ENCODE data around the gene LILRB4.
"Not testable (repeated sequence)": the region's sequence is repeated elsewhere in the genome, so short reads cannot be mapped to it uniquely, and the experiment has no call there.

The LILRB4 gene

DNA sequence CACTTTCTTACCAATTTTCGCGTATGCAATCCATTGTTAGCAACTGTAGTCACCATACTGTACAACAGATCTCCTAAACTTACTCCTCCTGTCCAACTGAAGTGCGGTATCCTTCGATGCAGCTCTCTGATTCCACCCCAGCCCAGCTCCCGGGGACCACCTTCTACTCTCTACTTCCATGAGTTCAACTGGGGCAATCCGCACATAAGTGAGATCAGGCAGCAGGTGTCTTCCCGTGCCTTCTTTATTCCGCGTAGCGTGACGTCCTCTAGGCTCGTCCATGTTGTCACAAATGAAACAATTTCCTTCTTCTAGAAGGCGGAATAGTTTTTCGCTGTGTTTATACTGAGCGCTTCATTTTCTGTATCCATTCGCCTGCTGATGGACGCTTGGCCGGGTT is 24.1 kb upstream of the LILRB4 start:
- DNase-seq: no peak
- no peak for TF ChIP-seq GATA1 (IDR thresholded peaks at IDR 0.05; ENCODE audit: low read depth, low read length)
- TF ChIP-seq POLR2A (IDR thresholded peaks at IDR 0.05; ENCODE audit: low read length): no peak

GRCh38 chr19:54642953-54643352 is 19.8 kb upstream of the LILRB4 start:
- DNase-seq: not testable (repeated sequence)

DNA sequence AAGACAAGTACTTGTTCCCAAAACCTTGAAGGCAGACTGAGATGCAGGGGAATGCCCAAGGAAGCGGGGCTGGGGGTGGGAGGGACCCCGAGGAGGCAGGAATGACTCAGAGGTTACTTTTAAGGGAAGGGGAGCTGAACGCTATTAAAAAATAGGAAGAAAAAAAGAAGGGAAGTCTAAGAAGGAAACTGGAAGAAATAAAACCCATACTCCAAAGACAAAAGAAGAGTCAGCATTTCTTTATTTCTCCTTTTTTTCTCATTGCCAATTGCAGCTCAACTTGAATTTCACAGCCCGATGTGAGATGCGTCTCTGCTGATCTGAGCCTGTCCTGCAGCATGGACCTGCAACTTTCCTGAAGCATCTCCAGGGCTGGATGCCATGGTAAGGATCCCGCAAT is 19.2 kb upstream of the LILRB4 start:
- not testable (repeated sequence) for DNase-seq

DNA sequence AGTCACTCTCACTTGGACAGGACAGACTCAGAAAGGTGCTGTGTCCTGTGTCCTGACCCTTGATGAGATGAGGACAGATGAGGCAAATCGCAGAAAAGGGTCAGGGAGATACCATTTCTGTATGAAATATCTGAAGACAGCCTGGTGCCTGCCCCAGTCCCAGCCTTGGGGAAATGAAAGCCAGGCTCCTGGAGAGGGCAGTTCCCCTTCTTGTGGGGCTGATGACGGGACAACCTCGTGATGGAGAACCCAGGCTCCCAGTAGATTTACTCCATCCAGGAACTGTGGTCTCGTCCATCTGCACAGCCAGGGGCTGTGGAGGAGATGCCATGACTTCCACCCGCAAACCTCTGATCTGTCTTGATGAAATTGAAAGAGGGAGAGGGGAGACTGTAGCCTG is 18.7 kb upstream of the LILRB4 start:
- no peak for DNase-seq
- TF ChIP-seq GATA1 (IDR thresholded peaks at IDR 0.05; ENCODE audit: low read depth, low read length) (no peak), POLR2A (IDR thresholded peaks at IDR 0.05; ENCODE audit: low read length) (no peak)

DNA sequence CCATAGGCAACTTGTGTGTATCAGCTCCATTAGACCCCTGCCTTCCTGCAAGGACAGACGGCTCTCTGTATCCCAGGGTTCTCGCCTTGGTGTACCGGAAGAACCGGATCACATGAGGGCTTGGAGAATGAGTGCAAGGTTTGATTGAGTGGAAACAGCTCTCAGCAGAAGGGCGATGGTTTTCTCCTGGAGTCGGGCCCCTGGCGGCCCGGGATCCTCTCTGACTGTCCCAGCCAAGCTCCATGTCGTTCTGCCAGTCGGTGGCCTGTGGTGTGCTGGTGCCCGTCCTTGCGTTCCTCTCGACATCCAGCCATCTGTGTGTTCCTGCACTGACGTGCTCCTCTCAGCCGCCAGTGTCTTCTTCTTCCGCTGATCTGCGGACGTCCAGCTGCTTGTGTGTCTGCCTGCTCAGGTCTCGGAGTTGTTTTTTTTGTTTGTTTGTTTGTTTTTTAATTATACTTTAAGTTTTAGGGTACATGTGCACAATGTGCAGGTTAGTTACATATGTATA is 16.4 kb upstream of the LILRB4 start:
- no peak for DNase-seq
- TF ChIP-seq POLR2A (IDR thresholded peaks at IDR 0.05; ENCODE audit: low read length): no peak
- no peak for TF ChIP-seq GATA1 (IDR thresholded peaks at IDR 0.05; ENCODE audit: low read depth, low read length)

- TF ChIP-seq POLR2A (IDR thresholded peaks at IDR 0.05; ENCODE audit: low read length) (no peak), GATA1 (IDR thresholded peaks at IDR 0.05; ENCODE audit: low read depth, low read length) (no peak)
- no peak for DNase-seq
Measured at GRCh38 chr19:54648129-54648528, 14.7 kb upstream of the LILRB4 start.

GRCh38 chr19:54650108-54650655 is 12.6 kb upstream of the LILRB4 start:
- DNase-seq: no peak
- TF ChIP-seq GATA1 (IDR thresholded peaks at IDR 0.05; ENCODE audit: low read depth, low read length) (no peak), POLR2A (IDR thresholded peaks at IDR 0.05; ENCODE audit: low read length) (no peak)

DNA sequence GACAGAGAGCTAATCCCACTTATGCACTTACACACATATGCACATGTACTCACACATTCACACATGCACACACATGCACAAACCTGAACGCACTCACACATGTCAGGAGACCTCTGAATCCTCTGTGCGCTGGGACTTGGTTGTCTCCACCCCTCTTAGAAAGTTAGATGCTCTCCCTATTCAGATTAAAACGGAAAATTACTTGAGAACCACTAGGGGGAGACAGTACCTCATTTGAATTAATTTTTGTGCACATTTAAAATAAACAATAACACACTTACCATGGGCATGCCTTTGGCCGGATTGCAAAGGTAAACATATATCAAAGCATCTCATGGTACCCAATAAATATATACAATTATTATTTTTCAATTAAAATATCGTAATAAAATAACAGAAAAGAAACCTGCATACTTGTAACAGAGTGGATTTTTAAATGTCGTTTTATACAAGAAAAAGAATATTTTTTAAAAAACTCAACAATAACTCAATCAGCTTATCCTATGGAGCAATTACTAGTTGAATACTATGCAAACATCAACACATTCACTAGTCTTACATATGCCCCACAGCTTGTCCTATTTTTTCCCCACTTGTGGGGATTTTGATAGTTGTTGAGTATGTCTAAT is 9.5 kb upstream of the LILRB4 start:
- TF ChIP-seq POLR2A (IDR thresholded peaks at IDR 0.05; ENCODE audit: low read length) (no peak), GATA1 (IDR thresholded peaks at IDR 0.05; ENCODE audit: low read depth, low read length) (no peak)
- peak; percentile 8 to 52 for DNase-seq

GRCh38 chr19:54654447-54655321 is 8.1 kb upstream of the LILRB4 start:
- DNase-seq: no peak
- TF ChIP-seq GATA1 (IDR thresholded peaks at IDR 0.05; ENCODE audit: low read depth, low read length) (no peak), POLR2A (IDR thresholded peaks at IDR 0.05; ENCODE audit: low read length) (no peak)

- TF ChIP-seq GATA1 (IDR thresholded peaks at IDR 0.05; ENCODE audit: low read depth, low read length) (no peak), POLR2A (IDR thresholded peaks at IDR 0.05; ENCODE audit: low read length) (no peak)
Measured at GRCh38 chr19:54659300-54659699, 3.5 kb upstream of the LILRB4 start.

GRCh38 chr19:54660306-54660705 is 2.5 kb upstream of the LILRB4 start:
- no peak for TF ChIP-seq GATA1 (IDR thresholded peaks at IDR 0.05; ENCODE audit: low read depth, low read length)
- TF ChIP-seq POLR2A (IDR thresholded peaks at IDR 0.05; ENCODE audit: low read length): no peak
- no peak for DNase-seq

More at GRCh38 chr19:54659300-54659699, 3.5 kb upstream of the LILRB4 start:
- no peak for DNase-seq

DNA sequence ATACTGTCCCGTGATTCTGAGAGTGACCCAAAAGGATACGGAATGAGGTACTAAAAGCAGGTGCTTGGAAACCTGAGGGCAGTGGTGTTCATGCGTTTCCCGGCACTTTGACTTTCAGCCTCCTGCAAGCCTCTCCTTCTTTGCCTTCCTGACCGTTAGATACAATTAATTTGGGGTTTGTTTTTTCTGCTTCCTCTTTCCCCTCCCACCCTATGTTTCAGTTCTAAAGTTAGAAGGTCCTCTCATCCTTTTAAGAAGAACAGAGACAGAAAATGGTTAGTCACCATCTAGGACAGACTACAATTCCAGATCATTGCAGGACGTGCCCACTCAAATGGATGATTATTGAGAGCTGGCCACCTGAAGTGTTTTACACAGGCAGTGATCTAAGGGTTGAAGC is 1.8 kb upstream of the LILRB4 start:
- no peak for DNase-seq
- TF ChIP-seq GATA1 (IDR thresholded peaks at IDR 0.05; ENCODE audit: low read depth, low read length) (no peak), POLR2A (IDR thresholded peaks at IDR 0.05; ENCODE audit: low read length) (no peak)

DNA sequence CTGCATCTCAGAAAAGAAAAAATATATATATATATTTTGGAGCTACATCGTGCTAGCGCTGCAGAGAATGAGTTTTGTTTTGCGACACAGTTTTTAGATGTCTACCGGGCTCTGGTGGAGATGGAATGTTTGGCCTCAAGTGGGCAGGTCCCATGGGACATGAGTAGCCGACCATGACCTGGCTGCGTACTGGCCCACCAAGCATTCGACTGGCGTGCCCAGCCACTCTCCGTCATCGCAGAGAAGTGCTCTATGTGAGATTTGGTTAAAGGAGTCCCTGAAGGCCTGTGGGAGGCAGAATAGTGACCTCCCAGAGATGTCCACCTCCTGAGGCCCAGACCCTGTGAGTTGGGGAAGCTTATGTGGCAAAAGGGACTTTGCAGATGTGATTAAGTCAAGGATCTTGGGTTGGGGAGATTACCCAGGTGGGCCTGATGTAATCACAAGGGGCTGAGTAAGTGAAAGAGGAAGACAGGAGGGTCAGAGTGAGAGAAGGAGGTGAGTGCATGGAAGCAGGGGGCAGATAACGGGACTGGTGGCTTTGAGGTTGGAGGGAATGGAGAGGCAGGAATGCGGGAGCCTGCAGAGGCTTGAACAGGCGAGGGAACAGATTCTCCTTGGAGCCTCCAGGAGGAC is 821 bp upstream of the LILRB4 start:
- no peak for DNase-seq
- no peak for TF ChIP-seq POLR2A (IDR thresholded peaks at IDR 0.05; ENCODE audit: low read length)
- TF ChIP-seq GATA1 (IDR thresholded peaks at IDR 0.05; ENCODE audit: low read depth, low read length): no peak

DNA sequence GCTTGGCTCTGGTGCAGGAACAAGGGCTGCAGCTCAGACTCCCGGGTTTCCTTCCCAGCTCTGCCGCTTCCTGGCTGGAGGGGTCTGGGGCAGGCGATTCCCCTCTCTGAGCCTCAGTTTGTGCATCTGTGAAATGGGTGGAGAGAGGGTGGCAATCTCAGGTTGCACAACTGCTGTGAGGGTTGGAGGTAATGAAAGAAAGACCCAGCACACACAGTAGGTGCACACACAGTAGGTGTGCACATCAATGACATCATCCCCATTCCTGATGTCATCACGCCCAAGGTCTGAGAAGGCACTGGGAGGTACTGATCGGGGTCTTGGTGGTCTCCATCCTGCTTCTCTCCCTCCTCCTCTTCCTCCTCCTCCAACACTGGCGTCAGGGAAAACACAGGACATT is 2.7 kb downstream of the LILRB4 start:
- TF ChIP-seq GATA1 (IDR thresholded peaks at IDR 0.05; ENCODE audit: low read depth, low read length) (no peak), POLR2A (IDR thresholded peaks at IDR 0.05; ENCODE audit: low read length) (no peak)

More for the DNA sequence above, 2.7 kb downstream of the LILRB4 start:
- no peak for DNase-seq

Measured in erythroblast (primary cell).